ENCODE data around the gene BAIAP2L1.

Gene BAIAP2L1

DNA sequence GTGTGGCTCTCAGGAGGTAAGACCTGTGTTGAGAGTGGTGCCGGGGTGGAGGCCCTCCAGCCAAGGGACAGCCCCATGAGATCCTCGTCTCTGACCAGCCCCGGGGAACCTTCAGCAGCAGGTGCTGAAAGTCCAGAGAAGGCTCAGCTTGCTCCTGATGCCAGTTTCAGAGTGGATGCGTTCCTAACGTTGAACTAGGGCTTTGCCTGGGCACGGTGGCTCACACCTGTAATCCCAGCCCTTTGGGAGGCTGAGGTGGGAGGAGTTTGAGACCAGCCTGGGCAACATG is 45.7 kb downstream of the BAIAP2L1 start:
- DNase-seq, result no peak

DNA sequence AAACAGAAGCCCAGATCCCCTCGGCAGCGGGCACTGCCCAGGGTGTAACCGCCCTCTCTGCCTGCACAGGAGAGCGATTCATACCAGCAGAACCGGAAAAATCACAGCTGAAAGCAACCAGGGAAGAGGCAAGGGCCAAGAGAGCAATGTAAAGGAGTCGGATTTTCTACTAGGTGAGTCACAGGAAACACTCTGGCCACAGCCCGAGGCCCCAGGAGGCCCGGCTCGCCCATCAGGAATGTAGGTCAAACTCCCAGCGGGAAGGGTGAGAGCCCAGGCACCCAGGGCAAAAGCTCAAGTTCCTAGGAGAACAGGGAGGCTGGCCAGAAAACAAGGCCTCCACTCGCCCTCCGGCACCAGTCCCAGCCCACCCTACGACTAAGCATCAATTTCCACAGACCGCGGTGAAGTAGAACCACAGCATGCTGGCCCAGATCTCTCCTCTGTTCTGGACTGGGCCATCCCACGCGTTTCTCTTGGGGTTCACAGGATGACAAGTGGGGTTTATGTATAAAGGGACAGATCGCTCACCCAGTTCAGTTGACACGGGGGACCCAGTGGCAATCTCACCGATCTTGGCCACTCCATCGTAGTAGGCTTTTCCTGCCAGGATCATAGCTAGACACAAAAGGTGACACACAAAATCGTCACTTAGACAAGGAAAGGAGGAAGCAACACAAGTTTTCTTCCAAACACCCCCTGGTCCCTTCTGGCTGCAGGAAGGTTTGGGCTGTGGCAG is 46.2 kb downstream of the BAIAP2L1 start:
- no peak for DNase-seq

DNA sequence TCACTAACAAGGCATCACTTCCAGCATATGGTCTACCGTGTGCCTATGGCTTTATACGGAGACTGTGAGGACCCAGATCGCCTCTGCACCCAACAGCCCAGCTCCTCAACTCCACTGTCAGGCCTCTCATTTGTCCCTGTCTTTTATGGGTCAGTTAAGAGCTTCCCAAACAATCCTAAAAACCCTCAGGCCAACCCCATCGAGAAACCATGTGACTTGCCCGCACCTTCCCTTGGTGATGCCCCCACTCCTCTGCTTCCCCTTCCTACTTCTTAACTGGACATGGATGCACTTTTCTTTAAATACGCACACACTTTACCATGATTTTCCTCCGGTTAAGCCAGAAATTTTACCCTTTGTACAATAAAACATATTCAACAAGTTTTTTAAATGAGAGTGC is 46.8 kb downstream of the BAIAP2L1 start:
- DNase-seq, result no peak

DNA sequence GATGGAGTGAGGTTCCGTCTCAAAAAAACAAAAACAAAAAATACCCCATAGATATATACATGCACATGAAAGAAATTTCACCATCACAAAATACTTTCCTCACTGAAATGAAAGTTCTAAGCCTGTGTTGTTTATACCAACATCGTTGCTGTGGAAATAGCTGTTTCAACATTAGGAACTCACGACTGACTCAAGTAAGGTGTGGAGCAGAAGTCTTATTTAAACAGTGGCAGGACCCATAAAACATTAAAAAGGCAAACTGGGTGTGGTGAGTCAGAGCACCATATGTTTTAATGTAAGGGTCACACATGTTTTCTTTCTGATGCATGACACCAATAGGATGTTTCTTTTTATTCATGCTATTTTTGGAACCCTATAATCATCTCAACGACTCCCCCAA is 48.3 kb downstream of the BAIAP2L1 start:
- no peak for DNase-seq

DNA sequence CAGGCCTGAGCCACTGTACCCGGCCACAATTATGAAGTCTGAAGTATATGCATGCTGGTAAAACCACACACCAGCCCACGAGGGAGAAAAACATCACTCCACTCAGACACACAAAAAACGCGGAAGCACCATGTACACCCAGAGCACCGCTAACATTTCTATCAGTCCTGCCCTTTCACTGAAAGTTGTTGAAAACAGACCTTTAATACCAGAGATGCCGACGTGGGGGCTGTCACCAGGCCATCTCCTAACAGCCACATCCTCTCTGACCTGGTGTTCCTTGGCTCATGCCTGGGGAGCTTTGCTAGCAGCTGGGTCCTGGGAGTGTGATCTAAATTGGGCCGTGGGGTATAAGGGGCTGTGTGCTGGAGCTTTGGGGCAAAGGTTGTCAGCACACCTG is 49.8 kb downstream of the BAIAP2L1 start:
- no peak for DNase-seq

DNA sequence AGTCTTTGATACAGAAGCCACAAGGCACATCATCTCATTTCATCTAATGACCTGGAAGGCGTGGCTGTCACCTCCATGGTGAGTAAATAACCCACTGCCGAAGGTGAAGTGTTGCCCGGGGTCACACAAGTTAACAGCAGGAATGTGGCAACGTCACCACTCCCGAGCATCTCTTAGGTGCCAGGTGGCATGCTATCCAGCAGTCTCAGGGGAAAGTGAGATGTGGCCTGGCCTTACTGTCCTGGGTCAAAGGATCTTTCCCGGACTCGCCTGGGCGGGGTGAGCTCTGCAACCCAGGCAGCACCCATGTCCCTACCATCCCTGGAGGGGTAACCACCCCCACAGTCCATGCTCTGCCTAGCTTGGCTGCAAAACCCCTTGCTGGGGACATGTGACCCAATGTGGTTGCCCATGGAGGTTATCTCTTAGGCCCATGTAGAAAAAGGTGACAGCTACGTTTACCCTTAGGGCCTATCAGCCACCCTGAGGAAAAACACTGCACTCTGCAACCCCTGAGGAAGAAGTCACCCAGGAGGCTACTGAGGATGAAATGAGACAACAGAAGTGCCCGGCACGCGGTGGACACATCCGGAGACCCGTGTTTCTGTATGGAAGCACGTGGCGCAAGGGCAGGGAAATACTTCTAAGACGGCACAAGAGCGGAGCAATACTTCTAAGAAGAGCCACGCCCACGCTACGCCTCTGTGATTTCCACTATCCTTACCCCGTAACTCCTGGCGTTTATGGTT is 52.0 kb downstream of the BAIAP2L1 start:
- DNase-seq, result no peak

DNA sequence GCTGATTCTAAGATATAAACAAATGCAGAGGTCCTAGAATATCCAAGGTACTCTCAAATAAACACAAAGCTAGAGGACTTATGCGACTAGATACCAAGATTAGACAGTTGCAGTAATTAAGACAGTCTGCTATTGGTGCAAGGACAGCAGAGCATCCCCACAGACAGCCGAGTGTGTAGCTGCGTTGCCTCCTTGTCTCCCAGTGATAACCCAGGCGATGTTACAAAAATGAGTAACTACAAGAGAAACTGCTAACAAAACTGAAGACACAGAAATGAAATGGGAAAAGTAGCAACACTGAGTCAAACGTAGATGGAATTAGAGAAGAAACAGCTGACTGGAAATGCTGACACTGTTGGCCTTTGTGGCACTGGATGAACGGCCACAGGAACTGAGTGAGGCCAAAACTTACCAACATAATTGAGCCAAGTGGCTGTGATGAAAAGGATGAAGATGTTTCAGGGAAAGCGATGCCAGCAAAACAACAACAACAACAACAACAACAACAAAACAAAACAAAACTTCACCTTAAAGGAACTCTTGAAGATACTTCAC is 54.3 kb downstream of the BAIAP2L1 start:
- DNase-seq, result no peak

DNA sequence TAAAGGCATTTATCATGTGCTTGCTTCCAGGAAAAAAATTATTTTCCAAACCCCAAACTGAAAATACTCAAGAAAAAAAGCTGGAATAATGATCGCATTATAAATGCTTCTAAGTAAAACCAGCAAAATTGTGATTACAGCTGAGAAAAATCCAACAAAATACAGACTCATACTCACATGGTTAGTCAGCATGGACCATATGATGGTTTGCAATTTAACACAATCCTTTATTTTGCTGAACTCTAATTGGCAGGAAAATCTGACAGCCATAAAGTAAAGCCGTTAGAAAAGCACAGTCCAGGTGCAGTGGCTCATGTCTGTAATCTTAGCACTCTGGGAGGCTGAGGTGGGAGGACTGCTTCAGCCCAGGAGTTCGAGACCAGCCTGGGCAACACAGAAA is 59.8 kb downstream of the BAIAP2L1 start:
- no peak for DNase-seq

DNA sequence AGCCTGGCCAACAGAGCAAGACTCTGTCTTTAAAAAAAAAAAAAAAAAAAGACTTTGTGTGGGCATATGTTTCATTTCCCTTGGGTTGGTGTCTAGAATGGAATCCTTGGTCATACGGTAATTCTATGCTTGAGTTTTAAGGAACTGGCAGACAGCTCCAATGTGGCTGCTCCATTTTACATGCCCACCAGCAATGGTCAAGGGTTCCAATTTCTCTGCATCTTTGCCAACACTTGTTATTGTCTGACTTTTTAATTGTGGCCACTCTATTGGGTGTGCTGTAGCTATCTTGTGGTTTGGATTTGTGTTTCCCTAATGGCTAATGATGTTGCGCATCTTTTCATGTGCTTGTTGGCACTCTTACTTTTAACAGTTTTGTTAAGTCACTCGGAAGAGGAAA is 61.8 kb downstream of the BAIAP2L1 start:
- DNase-seq, result no peak

DNA sequence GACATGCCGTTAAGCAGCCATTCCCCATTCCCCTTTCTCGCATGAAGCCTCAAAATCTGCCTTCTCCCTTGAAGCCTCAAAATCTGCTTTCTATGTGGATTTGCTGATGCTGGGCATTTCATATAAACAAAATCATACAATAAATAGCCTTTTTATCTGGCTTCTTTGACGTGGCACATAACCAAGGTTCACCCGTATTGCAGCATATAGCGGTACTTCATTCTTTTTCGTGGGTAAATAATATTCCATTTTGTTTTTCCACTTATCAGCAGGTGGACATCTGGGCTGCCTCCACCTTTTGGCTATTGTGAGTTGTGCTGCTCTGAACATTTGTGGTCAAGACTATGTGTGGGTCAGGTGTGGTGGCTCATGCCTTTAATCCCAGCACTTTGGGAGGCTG is 62.4 kb downstream of the BAIAP2L1 start:
- no peak for DNase-seq

DNA sequence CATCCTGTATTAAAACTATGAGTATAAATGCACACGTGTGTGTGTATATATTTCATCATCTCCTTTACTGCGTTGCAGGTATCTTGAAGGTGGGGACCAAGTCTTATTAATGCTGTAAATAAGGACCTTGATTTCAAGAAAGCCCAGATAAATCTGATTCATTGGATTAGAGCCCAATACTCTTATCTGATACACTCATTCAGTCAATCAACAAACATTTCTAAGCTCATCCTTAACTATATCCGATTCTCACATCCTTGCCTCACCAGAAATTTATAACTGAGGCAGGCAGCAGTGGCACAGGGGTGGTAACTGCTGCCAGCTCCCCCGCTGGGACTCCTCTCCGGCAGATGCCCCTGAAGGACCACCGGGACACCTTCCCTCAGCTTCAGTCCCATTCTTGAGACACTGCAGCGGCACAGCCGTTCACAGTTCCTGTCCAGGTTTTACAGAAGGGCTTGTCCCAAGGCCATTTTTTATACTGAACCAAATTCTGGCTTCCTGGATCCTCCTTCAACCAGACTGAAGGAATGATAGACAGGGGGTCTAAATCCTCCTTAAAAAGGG is 65.4 kb downstream of the BAIAP2L1 start:
- DNase-seq, result no peak

DNA sequence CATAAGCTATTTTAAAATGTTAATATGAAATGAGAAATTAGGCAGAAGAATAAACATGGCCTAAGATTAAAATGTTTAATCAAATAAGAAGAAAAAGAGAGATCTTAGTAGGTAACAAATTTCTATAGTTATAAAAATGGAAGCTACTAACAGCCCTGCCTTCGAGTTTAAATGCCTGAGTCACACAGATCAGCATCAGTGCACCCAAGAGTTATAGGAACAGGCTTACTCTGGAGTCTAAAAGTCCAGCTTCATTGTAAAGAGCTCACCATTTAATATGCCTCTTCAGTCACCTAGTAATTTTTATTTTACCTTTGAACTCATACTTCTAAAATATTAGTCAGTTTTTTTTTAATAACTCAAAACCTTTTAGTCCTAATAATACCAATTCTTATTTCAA is 66.8 kb downstream of the BAIAP2L1 start:
- DNase-seq, result no peak

DNA sequence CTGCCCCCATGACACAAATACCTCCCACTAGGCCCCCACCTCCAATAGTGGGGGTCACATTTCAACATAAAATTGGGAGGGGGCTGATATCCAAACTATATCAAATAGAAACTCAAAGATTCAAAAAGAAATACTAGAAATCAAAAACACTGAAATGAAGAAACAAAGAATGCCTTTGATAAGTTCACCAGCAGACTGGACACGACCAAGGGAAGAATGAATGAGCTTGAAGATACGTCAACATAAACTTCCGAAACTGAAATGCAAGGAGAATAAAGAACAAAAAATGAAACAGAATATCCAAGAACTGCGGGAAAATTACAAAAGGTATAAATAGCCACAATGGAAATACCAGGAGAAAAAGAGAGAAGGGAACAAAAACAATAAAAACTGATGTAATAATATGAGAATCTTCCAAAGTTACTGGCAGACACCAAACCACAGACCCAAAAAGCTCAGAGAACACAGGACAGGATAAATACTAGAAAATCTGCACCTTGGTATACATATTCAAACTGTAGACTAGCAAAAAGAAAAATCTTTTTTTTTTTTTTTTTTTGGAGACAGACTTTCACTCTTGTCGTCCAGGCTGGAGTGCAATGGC is 69.9 kb downstream of the BAIAP2L1 start:
- DNase-seq, result no peak

DNA sequence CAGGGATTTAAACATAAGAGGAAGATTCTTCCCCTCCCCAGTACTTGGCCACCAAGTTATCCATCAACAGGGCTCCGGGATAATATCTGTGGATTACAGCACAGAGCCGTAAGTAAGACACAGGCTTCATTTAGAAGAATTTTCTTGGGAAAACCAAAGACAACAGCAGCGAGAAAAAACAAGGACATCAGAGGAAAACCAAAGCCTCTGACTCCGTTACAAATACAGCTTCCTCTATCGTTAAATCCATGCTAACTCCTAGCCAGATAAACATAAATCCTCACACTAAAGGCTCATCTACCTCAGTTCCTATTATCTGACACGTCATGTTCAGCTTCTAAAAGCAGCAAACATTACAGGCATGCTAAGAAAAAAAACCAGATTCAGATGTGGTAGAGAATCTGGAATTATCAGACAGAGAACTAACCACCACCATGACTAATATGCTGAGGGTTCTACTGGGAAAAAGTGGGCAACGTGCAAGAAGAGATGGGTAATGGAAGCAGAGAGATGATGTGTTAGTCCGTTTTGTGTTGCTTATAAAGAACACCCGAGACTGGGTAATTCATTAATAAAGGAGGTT is 71.0 kb downstream of the BAIAP2L1 start:
- no peak for DNase-seq

DNA sequence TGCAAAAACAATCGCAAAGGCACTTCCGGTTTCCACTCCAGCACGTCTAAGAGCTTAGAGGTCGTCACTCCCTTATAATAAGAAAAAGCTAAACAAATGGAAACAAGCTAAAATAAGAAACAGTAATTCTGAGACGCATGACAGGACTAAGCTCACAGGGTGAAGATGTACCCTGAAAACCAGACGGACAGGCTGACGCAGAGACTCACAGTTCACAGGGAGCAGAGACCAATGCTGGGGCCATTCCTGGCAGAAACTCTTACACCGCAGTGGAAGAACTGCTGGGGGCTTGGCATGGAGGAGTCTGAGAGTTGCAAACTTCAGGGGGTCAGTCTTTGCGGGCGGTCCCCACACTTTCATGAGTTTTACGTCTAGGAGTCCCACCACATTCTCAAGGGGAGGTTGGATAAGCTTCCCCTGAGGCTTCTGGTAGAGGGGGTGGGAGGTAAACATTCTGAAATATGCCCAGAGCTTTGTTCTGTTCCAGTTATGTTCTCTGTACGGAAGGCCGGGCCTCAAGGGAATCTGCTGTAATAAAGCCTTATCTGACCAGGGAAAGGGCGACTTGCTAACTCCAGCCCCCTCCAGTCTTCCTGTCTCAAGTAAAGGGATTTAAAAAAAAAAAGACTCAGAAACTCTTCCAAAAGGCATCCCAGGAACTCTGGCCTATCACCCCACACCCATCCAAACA is 71.6 kb downstream of the BAIAP2L1 start:
- DNase-seq, result no peak

DNA sequence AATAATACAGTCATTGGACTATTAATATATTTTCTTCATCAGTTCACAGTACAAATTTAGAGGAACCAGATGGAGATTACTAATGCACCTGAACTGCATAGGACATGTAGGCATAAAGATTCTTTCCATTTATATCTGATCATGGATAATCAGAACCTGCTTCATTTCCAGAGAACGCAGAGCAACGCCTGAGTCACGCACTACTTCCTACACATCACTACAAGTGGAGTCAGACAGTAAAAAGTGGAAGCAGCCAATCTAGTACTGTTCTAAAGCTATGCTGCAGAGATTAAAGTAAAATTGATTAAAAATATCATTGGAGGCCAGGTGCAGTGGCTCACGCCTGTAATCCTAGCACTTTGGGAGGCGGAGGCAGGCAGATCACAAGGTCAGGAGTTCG is 76.1 kb downstream of the BAIAP2L1 start:
- no peak for DNase-seq

DNA sequence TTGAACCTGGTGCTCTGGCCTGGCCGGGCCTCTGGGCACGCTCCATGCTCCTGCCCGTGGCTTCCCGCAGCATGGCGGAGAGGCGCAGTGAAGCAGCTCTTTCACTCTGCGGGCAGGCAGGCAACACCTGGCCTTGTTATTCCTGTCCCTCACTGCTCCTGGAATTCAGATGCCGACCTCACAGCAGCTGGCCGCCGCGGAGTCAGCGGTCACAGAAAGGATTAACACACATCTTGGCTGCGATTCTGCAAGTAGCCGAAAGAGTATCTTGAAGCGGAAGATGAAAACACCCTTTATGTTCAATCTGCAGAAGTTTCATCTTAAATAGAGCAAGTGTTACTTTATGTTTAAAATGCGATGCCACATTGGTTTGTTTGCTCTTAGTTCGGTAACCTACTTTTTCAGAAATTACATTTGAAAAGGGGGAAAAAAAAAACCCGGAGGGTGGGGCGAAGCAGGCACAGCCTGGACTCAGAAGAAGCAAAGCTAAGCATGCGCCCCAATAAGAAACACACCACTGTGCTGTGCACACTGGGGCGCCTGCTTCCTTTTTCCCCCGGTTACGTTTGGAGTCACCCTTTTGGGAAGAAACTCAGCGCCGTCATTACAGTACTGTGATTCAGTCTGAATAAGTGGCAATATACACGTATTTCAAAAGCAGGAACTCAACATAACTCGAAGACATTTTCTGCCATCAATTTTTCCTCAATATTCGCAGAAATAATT is 77.1 kb downstream of the BAIAP2L1 start:
- DNase-seq, result no peak

DNA sequence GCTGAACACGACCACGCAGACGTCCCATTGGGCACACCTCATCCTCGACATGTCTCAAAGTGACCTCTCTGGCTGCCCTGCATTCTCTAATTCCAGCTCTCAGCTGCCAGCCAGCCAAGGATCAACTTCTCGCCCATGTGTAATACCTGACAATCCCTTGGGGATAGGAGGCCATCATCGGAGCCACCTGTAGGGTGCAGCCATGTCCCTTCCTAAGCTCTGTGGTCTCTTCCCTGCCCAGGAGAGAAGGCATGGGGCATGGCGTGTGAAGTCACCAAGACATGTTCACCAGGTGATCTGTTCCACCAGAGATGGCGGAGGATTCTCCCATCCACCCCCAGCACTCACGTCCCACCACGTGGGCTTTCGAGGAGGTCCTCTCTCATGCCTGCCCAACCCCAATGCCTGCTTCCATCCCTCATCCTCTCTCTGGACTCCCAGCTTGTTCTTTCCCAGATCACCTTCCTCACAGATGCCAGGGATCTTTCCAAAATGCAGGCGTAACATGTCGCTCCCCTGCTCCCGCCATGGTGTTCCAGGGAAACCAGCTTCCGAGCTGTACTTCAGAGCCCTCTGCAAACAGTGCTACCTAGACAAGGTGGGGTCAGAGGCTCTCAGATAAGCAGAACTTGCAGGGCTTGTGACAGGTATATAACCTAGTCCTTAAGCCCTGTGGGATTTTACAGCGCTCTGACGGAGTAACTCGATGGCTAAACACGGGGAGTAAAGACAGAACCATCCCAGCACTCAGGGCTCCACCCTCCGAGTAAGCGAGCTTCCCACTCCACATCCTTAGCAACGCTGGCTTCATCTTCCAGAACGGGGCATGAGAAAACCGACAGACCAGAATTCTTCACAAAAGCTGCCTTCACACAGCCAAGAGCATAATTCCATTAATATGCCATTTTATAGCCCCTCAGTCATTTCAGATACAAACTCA is 78.3 kb downstream of the BAIAP2L1 start:
- no peak for DNase-seq

DNA sequence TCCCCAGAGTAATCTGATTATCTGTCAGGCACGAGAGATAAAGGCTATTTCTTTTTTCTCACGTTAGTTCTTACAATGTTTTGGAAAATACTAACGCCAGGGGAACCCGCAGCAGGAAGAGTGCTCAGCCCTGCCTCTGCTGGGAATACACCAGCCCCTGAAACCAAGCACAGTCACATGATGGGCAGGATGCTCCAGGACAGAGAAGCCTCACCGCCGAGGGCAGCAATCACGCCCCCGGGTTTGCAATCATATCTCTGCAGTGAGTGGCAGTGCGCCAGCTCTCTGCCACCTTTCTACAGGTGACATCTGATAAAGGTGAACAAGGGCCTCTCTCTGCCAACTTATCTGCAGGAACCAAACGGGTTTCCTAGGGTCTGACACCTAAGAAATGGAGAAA is 79.6 kb downstream of the BAIAP2L1 start:
- no peak for DNase-seq

DNA sequence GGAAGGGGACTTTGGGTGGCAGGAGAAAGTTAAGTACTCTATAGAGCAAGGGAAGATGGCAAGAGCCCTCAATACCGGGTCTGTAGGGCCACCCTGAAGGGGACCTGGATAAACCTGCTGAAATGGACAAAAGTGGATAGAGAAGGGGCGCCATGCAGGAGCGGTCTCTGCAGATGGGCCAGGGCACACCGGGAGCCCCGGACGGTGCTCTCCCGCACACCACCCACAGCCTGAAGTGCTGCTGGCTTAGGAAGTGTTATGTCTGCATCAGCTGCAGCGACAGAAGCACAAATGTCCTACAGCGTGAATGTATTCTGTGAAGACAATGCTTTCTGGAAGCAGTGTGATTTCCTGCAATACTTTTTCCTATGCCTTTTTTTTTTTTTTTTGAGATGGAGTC is 81.7 kb downstream of the BAIAP2L1 start:
- no peak for DNase-seq

Measured in activated T-cell treated with anti-CD3 and anti-CD28 coated beads, Interleukin-2, amount 50 U/mL, for 1 hour (primary cell).